MM.1S (cell line): ENCODE data around the gene FGD4.

Experiments used
- CTCF ChIP-seq: fragments of 300-600 bp; sonication (generic); IDR thresholded peaks from 2 replicates; pipeline ENCODE4 v1.5.1; 2016; ENCODE audit warnings: antibody characterized with exemption, low read length, mixed read lengths
- EZH2 ChIP-seq: fragments of 300-600 bp; sonication (generic); optimal IDR thresholded peaks from 2 replicates; pipeline ENCODE3; 2017; ENCODE audit warnings: low read depth, mild to moderate bottlenecking, antibody characterized with exemption, low read length, mixed read lengths

GRCh38 chr12:32568228-32568627 is 168.9 kb downstream of the FGD4 start:
- TF ChIP-seq CTCF, result no peak
- no peak for TF ChIP-seq EZH2
